H1 (cell line): ENCODE results near the gene COG3. TPM values are rescaled to one million over a fixed set of nuclear protein-coding genes. Genes with fewer than 3 reads are reported as not detected.

ENCODE experiments used
- polyA plus RNA-seq, 7 experiments: library from polyadenylated mRNA; depleted of rRNA in 3 of 7; stranded (reverse) in 5 of 7; unstranded in 2 of 7; fragments of >200 nt in 5 of 7; fragments of 200-250 nt in 2 of 7; gene quantifications; 1 replicate in 5 of 7; 2 replicates in 1 of 7; 4 replicates in 1 of 7; pipeline versions ENCODE4 v1.2.1 to v1.2.3, GENCODE V29; 2011 to 2013; ENCODE audit warnings: missing spikeins in 2 of 7, mixed read lengths in 2 of 7
- total RNA-seq: library from RNA; stranded (reverse); fragmentation: NEBNext Ultra II Directional; extraction: Animal tissue kit (Norgen Biotek cat#: 25700); gene quantifications from 2 replicates; pipeline ENCODE4 v1.2.1, GENCODE V29; 2021
- TF ChIP-seq, protein P1 (sequence below): IDR thresholded peaks from 2 replicates; pipeline ENCODE4 v1.6.1; 2012; ENCODE audit warnings: inconsistent platforms

COG3 gene
- total and polyA plus RNA-seq, 2 of the 8 experiments (the other 6 are each of a cell fraction or from before 2014, with no cell fraction given) = 12.7 to 13.5 TPM

DNA sequence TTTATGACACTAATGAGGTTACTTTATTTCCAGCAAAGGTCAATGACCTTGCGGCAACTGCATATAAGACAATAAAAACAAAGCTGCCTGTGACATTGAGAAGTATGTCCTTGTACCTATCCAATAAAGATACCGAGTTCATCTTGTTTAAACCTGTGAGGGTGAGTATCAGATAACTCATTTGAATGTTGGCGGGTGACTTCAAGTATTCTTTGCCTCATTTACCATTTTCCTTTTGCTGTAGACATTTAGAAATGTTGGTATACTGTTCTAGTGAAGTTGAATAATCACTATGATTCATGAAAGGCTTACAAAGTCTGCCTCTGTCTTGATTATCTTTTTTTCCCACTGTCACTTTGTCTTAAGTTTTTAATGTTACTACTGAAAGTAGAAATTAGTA lies 65.0 kb downstream of the COG3 start (continued):
- TF ChIP-seq, protein P1, sequence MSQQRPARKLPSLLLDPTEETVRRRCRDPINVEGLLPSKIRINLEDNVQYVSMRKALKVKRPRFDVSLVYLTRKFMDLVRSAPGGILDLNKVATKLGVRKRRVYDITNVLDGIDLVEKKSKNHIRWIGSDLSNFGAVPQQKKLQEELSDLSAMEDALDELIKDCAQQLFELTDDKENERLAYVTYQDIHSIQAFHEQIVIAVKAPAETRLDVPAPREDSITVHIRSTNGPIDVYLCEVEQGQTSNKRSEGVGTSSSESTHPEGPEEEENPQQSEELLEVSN = no peak
